Measurements from ENCODE around the gene ESD. TPM values are rescaled to one million over a fixed set of nuclear protein-coding genes. Genes with fewer than 3 reads are reported as not detected.

Gene ESD
- total and polyA plus RNA-seq, 2 experiments from 2014 or later: 61.0 to 123 TPM

DNA sequence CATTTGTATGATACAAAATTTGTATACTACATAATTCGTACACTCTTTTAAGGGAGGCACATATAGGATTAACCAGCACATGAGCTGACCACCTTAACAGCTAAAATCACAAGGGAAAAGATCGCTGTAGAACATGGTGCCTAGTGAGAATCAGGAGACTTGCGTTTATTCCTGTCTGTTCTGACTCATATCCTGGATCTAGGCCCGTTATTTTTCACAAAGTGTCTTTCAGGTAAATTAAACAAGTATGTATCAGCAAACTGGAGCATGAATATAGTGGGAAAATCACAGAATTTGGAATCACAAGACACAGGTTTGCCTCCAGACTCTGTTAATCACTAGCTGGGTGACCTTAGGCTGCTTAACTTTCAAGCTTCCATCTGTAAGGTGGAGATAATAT lies 47.5 kb upstream of the ESD start:
- no peak overlapping the region for H3K27ac ChIP-seq (ENCODE audit: low read depth)
- no peak overlapping the region for H3K4me3 Mint-ChIP-seq
- H3K27me3 Mint-ChIP-seq (ENCODE audit: insufficient read depth, low read depth, poor library complexity): peaks cover 3% of the 10 kb centered on the region
- no peaks in the 10 kb centered on the region for H3K9me3 Mint-ChIP-seq
- H3K4me1 ChIP-seq (ENCODE audit: insufficient read depth): no peaks in the 10 kb centered on the region
- H3K27me3 ChIP-seq (ENCODE audit: insufficient read depth): no peaks in the 10 kb centered on the region
- H3K4me2 ChIP-seq: no peak overlapping the region
- H3K79me2 ChIP-seq (replicated peaks; ENCODE audit: insufficient read depth): no peaks in the 10 kb centered on the region
- H2AFZ ChIP-seq: no peak overlapping the region
- H3K36me3 Mint-ChIP-seq (ENCODE audit: low read depth): no peaks in the 10 kb centered on the region
- no peaks in the 10 kb centered on the region for H3K4me1 Mint-ChIP-seq
- H3F3A ChIP-seq (replicated peaks; ENCODE audit: low read depth): no peaks in the 10 kb centered on the region
- H3K9me2 ChIP-seq (ENCODE audit: insufficient read depth): no peaks in the 10 kb centered on the region
- TF ChIP-seq NANOG (IDR thresholded peaks at IDR 0.05; ENCODE audit: borderline replicate concordance): no peak
- no peak for TF ChIP-seq EZH2 (IDR thresholded peaks at IDR 0.05; ENCODE audit: low read depth, unreplicated experiment)
- no peak for TF ChIP-seq POLR2AphosphoS5 (IDR thresholded peaks at IDR 0.05; ENCODE audit: low read depth)
- no peak for TF ChIP-seq CREB1 (CRISPR knock-in tag; IDR thresholded peaks at IDR 0.05; ENCODE audit: low read depth)
- no peak for TF ChIP-seq EZH2phosphoT487 (IDR thresholded peaks at IDR 0.05; ENCODE audit: unreplicated experiment)
- no peak for TF ChIP-seq ZNF114 (CRISPR knock-in tag; IDR thresholded peaks at IDR 0.05)
- TF ChIP-seq JUNB (IDR thresholded peaks at IDR 0.05; ENCODE audit: unreplicated experiment): no peak
- no peak for TF ChIP-seq STAT1 (IDR thresholded peaks at IDR 0.05; ENCODE audit: unreplicated experiment)
- TF ChIP-seq CTCF (conservative IDR thresholded peaks at IDR 0.05; ENCODE audit: low read depth in 2 of 2): no peak
- TF ChIP-seq, protein P1, sequence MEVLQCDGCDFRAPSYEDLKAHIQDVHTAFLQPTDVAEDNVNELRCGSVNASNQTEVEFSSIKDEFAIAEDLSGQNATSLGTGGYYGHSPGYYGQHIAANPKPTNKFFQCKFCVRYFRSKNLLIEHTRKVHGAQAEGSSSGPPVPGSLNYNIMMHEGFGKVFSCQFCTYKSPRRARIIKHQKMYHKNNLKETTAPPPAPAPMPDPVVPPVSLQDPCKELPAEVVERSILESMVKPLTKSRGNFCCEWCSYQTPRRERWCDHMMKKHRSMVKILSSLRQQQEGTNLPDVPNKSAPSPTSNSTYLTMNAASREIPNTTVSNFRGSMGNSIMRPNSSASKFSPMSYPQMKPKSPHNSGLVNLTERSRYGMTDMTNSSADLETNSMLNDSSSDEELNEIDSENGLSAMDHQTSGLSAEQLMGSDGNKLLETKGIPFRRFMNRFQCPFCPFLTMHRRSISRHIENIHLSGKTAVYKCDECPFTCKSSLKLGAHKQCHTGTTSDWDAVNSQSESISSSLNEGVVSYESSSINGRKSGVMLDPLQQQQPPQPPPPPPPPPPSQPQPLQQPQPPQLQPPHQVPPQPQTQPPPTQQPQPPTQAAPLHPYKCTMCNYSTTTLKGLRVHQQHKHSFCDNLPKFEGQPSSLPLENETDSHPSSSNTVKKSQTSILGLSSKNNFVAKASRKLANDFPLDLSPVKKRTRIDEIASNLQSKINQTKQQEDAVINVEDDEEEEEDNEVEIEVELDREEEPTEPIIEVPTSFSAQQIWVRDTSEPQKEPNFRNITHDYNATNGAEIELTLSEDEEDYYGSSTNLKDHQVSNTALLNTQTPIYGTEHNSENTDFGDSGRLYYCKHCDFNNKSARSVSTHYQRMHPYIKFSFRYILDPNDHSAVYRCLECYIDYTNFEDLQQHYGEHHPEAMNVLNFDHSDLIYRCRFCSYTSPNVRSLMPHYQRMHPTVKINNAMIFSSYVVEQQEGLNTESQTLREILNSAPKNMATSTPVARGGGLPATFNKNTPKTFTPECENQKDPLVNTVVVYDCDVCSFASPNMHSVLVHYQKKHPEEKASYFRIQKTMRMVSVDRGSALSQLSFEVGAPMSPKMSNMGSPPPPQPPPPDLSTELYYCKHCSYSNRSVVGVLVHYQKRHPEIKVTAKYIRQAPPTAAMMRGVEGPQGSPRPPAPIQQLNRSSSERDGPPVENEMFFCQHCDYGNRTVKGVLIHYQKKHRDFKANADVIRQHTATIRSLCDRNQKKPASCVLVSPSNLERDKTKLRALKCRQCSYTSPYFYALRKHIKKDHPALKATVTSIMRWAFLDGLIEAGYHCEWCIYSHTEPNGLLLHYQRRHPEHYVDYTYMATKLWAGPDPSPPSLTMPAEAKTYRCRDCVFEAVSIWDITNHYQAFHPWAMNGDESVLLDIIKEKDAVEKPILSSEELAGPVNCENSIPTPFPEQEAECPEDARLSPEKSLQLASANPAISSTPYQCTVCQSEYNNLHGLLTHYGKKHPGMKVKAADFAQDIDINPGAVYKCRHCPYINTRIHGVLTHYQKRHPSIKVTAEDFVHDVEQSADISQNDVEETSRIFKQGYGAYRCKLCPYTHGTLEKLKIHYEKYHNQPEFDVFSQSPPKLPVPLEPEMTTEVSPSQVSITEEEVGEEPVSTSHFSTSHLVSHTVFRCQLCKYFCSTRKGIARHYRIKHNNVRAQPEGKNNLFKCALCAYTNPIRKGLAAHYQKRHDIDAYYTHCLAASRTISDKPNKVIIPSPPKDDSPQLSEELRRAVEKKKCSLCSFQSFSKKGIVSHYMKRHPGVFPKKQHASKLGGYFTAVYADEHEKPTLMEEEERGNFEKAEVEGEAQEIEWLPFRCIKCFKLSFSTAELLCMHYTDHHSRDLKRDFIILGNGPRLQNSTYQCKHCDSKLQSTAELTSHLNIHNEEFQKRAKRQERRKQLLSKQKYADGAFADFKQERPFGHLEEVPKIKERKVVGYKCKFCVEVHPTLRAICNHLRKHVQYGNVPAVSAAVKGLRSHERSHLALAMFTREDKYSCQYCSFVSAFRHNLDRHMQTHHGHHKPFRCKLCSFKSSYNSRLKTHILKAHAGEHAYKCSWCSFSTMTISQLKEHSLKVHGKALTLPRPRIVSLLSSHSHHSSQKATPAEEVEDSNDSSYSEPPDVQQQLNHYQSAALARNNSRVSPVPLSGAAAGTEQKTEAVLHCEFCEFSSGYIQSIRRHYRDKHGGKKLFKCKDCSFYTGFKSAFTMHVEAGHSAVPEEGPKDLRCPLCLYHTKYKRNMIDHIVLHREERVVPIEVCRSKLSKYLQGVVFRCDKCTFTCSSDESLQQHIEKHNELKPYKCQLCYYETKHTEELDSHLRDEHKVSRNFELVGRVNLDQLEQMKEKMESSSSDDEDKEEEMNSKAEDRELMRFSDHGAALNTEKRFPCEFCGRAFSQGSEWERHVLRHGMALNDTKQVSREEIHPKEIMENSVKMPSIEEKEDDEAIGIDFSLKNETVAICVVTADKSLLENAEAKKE (CRISPR knock-in tag; IDR thresholded peaks at IDR 0.05): no peak
- H4K20me1 ChIP-seq (replicated peaks; ENCODE audit: insufficient read depth): no peaks in the 10 kb centered on the region
- no peaks in the 10 kb centered on the region for H3K36me3 ChIP-seq (ENCODE audit: insufficient read depth)
- ATAC-seq: no peak
- H3K27ac Mint-ChIP-seq: no peak overlapping the region
- H3K4me3 ChIP-seq: no peak overlapping the region
- no peak for DNase-seq (ENCODE audit: low spot score)
